ENCODE data around the gene CCNJL.

The CCNJL gene

GRCh38 chr5:160330212-160330611 is 17.8 kb upstream of the CCNJL start:
- no peak for DNase-seq

GRCh38 chr5:160327818-160328217 is 15.5 kb upstream of the CCNJL start:
- no peak for DNase-seq

- DNase-seq, result no peak
Measured at GRCh38 chr5:160326981-160327380, 14.6 kb upstream of the CCNJL start.

GRCh38 chr5:160325716-160326115 is 13.4 kb upstream of the CCNJL start:
- DNase-seq, result no peak

GRCh38 chr5:160324886-160325285 is 12.5 kb upstream of the CCNJL start:
- no peak for DNase-seq

GRCh38 chr5:160318409-160318808 is 6.0 kb upstream of the CCNJL start:
- DNase-seq, result no peak

- no peak for DNase-seq
Measured at GRCh38 chr5:160317434-160317833, 5.1 kb upstream of the CCNJL start.

- DNase-seq, result peak; percentile 45
Measured at GRCh38 chr5:160315968-160316367, 3.6 kb upstream of the CCNJL start.

GRCh38 chr5:160312960-160313727 is 780 bp upstream of the CCNJL start:
- no peak for DNase-seq

- DNase-seq, result no peak
Measured at GRCh38 chr5:160311491-160312133, 752 bp downstream of the CCNJL start.

GRCh38 chr5:160310552-160311295 is 1.6 kb downstream of the CCNJL start:
- DNase-seq, result peak; percentile 7

GRCh38 chr5:160310140-160310539 is 2.2 kb downstream of the CCNJL start:
- no peak for DNase-seq

GRCh38 chr5:160306696-160307095 is 5.7 kb downstream of the CCNJL start:
- no peak for DNase-seq

- DNase-seq, result no peak
Measured at GRCh38 chr5:160305319-160305718, 7.0 kb downstream of the CCNJL start.

GRCh38 chr5:160303690-160304089 is 8.7 kb downstream of the CCNJL start:
- DNase-seq, result no peak

- no peak for DNase-seq
Measured at GRCh38 chr5:160298189-160298588, 14.2 kb downstream of the CCNJL start.

GRCh38 chr5:160297776-160298175 is 14.6 kb downstream of the CCNJL start:
- no peak for DNase-seq

- DNase-seq, result no peak
Measured at GRCh38 chr5:160297004-160297403, 15.4 kb downstream of the CCNJL start.

- no peak for DNase-seq
Measured at GRCh38 chr5:160296496-160296895, 15.9 kb downstream of the CCNJL start.

GRCh38 chr5:160293901-160294561 is 18.3 kb downstream of the CCNJL start:
- no peak for DNase-seq

- DNase-seq, result no peak
Measured at GRCh38 chr5:160293386-160293785, 19.0 kb downstream of the CCNJL start.

GRCh38 chr5:160291467-160291866 is 20.9 kb downstream of the CCNJL start:
- no peak for DNase-seq

- no peak for DNase-seq
Measured at GRCh38 chr5:160290751-160291150, 21.6 kb downstream of the CCNJL start.
